GM23338 (cell line): ENCODE results near the gene AFAP1L2. TPM values are rescaled to one million over a fixed set of nuclear protein-coding genes. Genes with fewer than 3 reads are reported as not detected.
A peak's percentile ranks its signal among the peaks of the same experiment; 100 is the strongest.

Experiments
- ATAC-seq: fragments of 200-7000 bp; cut with Tn5 transposase; 3 replicates; pipeline ENCODE4 v1.9.1; 2020
- DNase-seq: peaks from one replicate; pipeline ENCODE4 v3.0.0-alpha.2; 2015; ENCODE audit warnings: low spot score
- H2AFZ ChIP-seq: fragments of 200-600 bp; sonication (generic); 2 replicates; pipeline ENCODE4 v1.8.0; 2016; ENCODE audit warnings: antibody characterized with exemption, mild to moderate bottlenecking, moderate library complexity
- H3F3A ChIP-seq: fragments of 200-600 bp; sonication (generic); replicated peaks from 2 replicates; pipeline ENCODE4 v1.8.0; 2017; ENCODE audit warnings: antibody characterized with exemption, mixed run types, low read depth
- H3K27ac ChIP-seq: fragments of 200-600 bp; sonication (generic); 2 replicates; pipeline ENCODE4 v1.6.1; 2016; ENCODE audit warnings: low read depth
- H3K27me3 ChIP-seq: fragments of 200-600 bp; sonication (generic); 2 replicates; pipeline ENCODE4 v1.8.0; 2016; ENCODE audit warnings: mild to moderate bottlenecking, mixed run types, moderate library complexity; ENCODE audit not compliant: insufficient read depth
- H3K36me3 ChIP-seq: fragments of 200-600 bp; sonication (generic); 2 replicates; pipeline ENCODE4 v1.8.0; 2016; ENCODE audit warnings: mild to moderate bottlenecking; ENCODE audit not compliant: insufficient read depth
- H3K4me1 ChIP-seq: fragments of 200-600 bp; sonication (generic); 2 replicates; pipeline ENCODE4 v1.8.0; 2016; ENCODE audit warnings: mild to moderate bottlenecking, moderate library complexity; ENCODE audit not compliant: insufficient read depth
- H3K4me2 ChIP-seq: fragments of 200-600 bp; sonication (generic); 2 replicates; pipeline ENCODE4 v1.7.1; 2017; ENCODE audit warnings: mixed run types
- H3K4me3 ChIP-seq: fragments of 200-600 bp; sonication (generic); 2 replicates; pipeline ENCODE4 v1.6.1; 2016; ENCODE audit warnings: mixed run types
- H3K79me2 ChIP-seq: fragments of 200-600 bp; sonication (generic); replicated peaks from 2 replicates; pipeline ENCODE4 v1.8.0; 2017; ENCODE audit warnings: mild to moderate bottlenecking; ENCODE audit not compliant: insufficient read depth
- H3K9me2 ChIP-seq: fragments of 200-600 bp; sonication (generic); 2 replicates; pipeline ENCODE4 v1.8.0; 2017; ENCODE audit not compliant: insufficient read depth
- H4K20me1 ChIP-seq: fragments of 200-600 bp; sonication (generic); replicated peaks from 2 replicates; pipeline ENCODE4 v1.8.0; 2017; ENCODE audit warnings: mild to moderate bottlenecking; ENCODE audit not compliant: insufficient read depth
- H3K27ac Mint-ChIP-seq: 2 replicates; pipeline ENCODE4 v1.8.0; 2020; ENCODE audit warnings: inconsistent platforms, mild to moderate bottlenecking, moderate library complexity, mixed read lengths
- H3K27me3 Mint-ChIP-seq: 3 replicates; pipeline ENCODE4 v1.8.0; 2022; ENCODE audit warnings: low read depth, mild to moderate bottlenecking, moderate library complexity, mixed read lengths, inconsistent platforms; ENCODE audit not compliant: insufficient read depth, poor library complexity
- H3K36me3 Mint-ChIP-seq: 3 replicates; pipeline ENCODE4 v1.8.0; 2021; ENCODE audit warnings: low read depth, mild to moderate bottlenecking, inconsistent platforms, moderate library complexity, mixed read lengths
- H3K4me1 Mint-ChIP-seq: 3 replicates; pipeline ENCODE4 v1.8.0; 2020; ENCODE audit warnings: mild to moderate bottlenecking, inconsistent platforms, mixed read lengths
- H3K4me3 Mint-ChIP-seq: 3 replicates; pipeline ENCODE4 v1.8.0; 2021; ENCODE audit warnings: moderate library complexity, mild to moderate bottlenecking, inconsistent platforms, mixed read lengths
- H3K9me3 Mint-ChIP-seq: 3 replicates; pipeline ENCODE4 v1.8.0; 2020; ENCODE audit warnings: moderate library complexity, mild to moderate bottlenecking, inconsistent platforms, mixed read lengths
- ETS1 ChIP-seq: IDR thresholded peaks from 2 replicates; pipeline ENCODE4 v1.6.1; 2016; ENCODE audit warnings: antibody characterized with exemption
- EZH2phosphoT487 ChIP-seq: fragments of 200-600 bp; sonication (generic); IDR thresholded peaks from one replicate; pipeline ENCODE4 v1.8.1; 2018; ENCODE audit warnings: antibody characterized with exemption; ENCODE audit not compliant: unreplicated experiment
- POLR2AphosphoS5 ChIP-seq: IDR thresholded peaks from 2 replicates; pipeline ENCODE4 v1.6.1; 2016; ENCODE audit warnings: antibody characterized with exemption, low read depth
- STAT1 ChIP-seq: IDR thresholded peaks from one replicate; pipeline ENCODE4 v1.6.1; 2016; ENCODE audit warnings: antibody characterized with exemption; ENCODE audit not compliant: unreplicated experiment
- ZNF114 ChIP-seq: fragments of 250-450 bp; sonication (Bioruptor Pico); IDR thresholded peaks from 2 replicates; pipeline ENCODE4 v1.5.0; 2020; ENCODE audit warnings: mild to moderate bottlenecking, moderate library complexity
- ZNF462 ChIP-seq: fragments of 250-450 bp; sonication (Bioruptor Pico); IDR thresholded peaks from 2 replicates; pipeline ENCODE4 v1.5.0; 2020; ENCODE audit warnings: mild to moderate bottlenecking, moderate library complexity
- polyA plus RNA-seq: library from polyadenylated mRNA; unstranded; fragments of >200 nt; fragmentation: Nextera tagmentation; extraction: Ambion mirVana; gene quantifications from 2 replicates; pipeline ENCODE4 v1.2.1, GENCODE V29; 2016
- total RNA-seq: library from RNA; depleted of rRNA; stranded (reverse); fragments of >200 nt; shearing (Covaris generic); gene quantifications from 2 replicates; pipeline ENCODE4 v1.2.3, GENCODE V29; 2014
- TF ChIP-seq, protein P1 (sequence below): IDR thresholded peaks from one replicate; pipeline ENCODE4 v1.6.1; 2018; ENCODE audit warnings: antibody characterized with exemption; ENCODE audit not compliant: unreplicated experiment
- TF ChIP-seq, protein P2 (sequence below), 2 experiments: fragments of 200-600 bp in 1 of 2; sonication (generic) in 1 of 2; conservative IDR thresholded peaks; 2 replicates each; pipeline versions ENCODE4 v1.5.1 to v1.6.1; 2016 to 2017; ENCODE audit warnings: antibody characterized with exemption in 2 of 2, low read depth in 2 of 2, mild to moderate bottlenecking in 2 of 2, moderate library complexity in 1 of 2

AFAP1L2 gene
- total and polyA plus RNA-seq, 2 experiments from 2014 or later, result 2.3 to 6.5 TPM

DNA sequence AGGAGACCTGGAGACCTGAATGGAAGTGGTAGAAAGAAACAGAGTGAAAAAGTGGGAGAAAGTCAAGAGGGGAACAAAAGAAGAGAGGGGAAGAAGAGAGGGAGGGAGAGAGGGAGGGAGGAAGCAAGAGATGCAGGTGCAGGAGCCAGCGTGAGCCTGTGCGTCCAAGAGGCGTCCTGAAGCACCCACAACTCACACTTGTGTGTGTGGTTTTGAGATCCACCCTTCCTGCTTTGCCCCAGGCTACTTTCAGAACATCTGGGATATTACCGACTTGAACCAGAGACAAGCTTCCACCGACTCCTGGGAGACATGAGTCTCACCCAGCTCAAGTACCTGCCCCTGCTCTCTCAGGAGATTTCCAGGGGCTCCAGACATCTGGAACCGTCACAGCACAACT lies 9.8 kb downstream of the AFAP1L2 start (continued):
- no peak for TF ChIP-seq EZH2phosphoT487
- no peak for TF ChIP-seq STAT1
- no peak for TF ChIP-seq POLR2AphosphoS5
- TF ChIP-seq, protein P1, sequence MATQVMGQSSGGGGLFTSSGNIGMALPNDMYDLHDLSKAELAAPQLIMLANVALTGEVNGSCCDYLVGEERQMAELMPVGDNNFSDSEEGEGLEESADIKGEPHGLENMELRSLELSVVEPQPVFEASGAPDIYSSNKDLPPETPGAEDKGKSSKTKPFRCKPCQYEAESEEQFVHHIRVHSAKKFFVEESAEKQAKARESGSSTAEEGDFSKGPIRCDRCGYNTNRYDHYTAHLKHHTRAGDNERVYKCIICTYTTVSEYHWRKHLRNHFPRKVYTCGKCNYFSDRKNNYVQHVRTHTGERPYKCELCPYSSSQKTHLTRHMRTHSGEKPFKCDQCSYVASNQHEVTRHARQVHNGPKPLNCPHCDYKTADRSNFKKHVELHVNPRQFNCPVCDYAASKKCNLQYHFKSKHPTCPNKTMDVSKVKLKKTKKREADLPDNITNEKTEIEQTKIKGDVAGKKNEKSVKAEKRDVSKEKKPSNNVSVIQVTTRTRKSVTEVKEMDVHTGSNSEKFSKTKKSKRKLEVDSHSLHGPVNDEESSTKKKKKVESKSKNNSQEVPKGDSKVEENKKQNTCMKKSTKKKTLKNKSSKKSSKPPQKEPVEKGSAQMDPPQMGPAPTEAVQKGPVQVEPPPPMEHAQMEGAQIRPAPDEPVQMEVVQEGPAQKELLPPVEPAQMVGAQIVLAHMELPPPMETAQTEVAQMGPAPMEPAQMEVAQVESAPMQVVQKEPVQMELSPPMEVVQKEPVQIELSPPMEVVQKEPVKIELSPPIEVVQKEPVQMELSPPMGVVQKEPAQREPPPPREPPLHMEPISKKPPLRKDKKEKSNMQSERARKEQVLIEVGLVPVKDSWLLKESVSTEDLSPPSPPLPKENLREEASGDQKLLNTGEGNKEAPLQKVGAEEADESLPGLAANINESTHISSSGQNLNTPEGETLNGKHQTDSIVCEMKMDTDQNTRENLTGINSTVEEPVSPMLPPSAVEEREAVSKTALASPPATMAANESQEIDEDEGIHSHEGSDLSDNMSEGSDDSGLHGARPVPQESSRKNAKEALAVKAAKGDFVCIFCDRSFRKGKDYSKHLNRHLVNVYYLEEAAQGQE, result no peak
- TF ChIP-seq, protein P2, sequence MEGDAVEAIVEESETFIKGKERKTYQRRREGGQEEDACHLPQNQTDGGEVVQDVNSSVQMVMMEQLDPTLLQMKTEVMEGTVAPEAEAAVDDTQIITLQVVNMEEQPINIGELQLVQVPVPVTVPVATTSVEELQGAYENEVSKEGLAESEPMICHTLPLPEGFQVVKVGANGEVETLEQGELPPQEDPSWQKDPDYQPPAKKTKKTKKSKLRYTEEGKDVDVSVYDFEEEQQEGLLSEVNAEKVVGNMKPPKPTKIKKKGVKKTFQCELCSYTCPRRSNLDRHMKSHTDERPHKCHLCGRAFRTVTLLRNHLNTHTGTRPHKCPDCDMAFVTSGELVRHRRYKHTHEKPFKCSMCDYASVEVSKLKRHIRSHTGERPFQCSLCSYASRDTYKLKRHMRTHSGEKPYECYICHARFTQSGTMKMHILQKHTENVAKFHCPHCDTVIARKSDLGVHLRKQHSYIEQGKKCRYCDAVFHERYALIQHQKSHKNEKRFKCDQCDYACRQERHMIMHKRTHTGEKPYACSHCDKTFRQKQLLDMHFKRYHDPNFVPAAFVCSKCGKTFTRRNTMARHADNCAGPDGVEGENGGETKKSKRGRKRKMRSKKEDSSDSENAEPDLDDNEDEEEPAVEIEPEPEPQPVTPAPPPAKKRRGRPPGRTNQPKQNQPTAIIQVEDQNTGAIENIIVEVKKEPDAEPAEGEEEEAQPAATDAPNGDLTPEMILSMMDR (conservative IDR thresholded peaks at IDR 0.05; ENCODE audit: low read depth in 2 of 2), result no peak

GRCh38 chr10:114393886-114394285 lies 10.4 kb downstream of the AFAP1L2 start:
- DNase-seq (no peak), ATAC-seq (peak; percentile 33)
- no peaks in the 10 kb centered on the region for H3K36me3 Mint-ChIP-seq
- H3K4me1 Mint-ChIP-seq, result peaks cover 8% of the 10 kb centered on the region; the same call in 1 of the 3 replicates
- 0 out of 2 replicates have a peak overlapping the region, but pooled peaks have one; percentile 26 for H3K4me2 ChIP-seq
- H3F3A ChIP-seq, result no peaks in the 10 kb centered on the region
- H2AFZ ChIP-seq, result no peak overlapping the region
- H3K4me1 ChIP-seq, result peaks cover 6% of the 10 kb centered on the region; the same call in 1 of the 2 replicates
- H3K9me3 Mint-ChIP-seq, result no peaks in the 10 kb centered on the region
- H3K36me3 ChIP-seq, result no peaks in the 10 kb centered on the region
- no peaks in the 10 kb centered on the region for H3K79me2 ChIP-seq
- H3K4me3 Mint-ChIP-seq, result no peak overlapping the region
- no peak overlapping the region for H3K27ac Mint-ChIP-seq
- H3K4me3 ChIP-seq, result no peak overlapping the region
- H3K9me2 ChIP-seq, result no peaks in the 10 kb centered on the region
- H4K20me1 ChIP-seq, result no peaks in the 10 kb centered on the region
- no peak overlapping the region for H3K27ac ChIP-seq
- no peaks in the 10 kb centered on the region for H3K27me3 Mint-ChIP-seq
- H3K27me3 ChIP-seq, result no peaks in the 10 kb centered on the region
- no peak for TF ChIP-seq EZH2phosphoT487
- TF ChIP-seq ZNF462 (CRISPR knock-in tag), result no peak
- no peak for TF ChIP-seq ZNF114 (CRISPR knock-in tag)
- TF ChIP-seq, protein P1, result no peak
- TF ChIP-seq ETS1, result no peak
